ENCODE data around the gene MGAT3.

MGAT3 gene

DNA sequence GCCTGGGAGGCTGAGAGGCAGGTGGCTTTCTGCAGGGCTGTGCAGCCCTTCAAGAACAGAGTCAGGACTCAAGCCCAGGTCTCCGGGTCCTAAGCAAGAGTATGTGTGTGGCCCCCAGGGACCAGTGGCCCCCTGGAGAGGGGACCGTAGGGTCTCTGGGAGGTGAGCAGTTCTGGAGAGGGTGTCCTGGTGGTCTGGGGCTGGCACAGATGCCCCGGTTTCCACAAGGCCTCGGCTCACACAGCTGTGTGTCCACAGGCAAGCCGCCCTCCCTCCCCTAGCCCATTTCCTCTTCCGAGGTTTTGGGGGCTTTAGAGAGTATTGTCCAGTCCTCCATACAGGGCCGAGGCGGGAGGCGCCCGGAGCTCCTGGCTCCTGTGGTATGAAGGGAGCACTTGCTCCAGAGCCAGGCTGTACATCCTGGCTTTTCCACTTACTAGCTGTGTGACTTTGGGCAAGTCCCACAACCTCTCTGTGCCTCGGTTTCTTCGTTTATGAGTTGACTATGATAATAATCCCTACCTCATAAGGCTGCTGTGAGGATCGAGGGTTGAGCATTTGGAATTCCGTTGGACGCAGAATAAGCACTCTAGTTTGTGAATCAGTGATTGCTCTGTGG lies 79.1 kb downstream of the MGAT3 start:
- H3K27ac Mint-ChIP-seq = no peak overlapping the region
- no peaks in the 10 kb centered on the region for H3K9me3 Mint-ChIP-seq
- no peak overlapping the region for H3K4me3 Mint-ChIP-seq
- no peaks in the 10 kb centered on the region for H3K27me3 Mint-ChIP-seq
- peaks cover 11% of the 10 kb centered on the region for H3K36me3 Mint-ChIP-seq (ENCODE audit: low read depth)
- peaks cover 21% of the 10 kb centered on the region for H3K4me1 Mint-ChIP-seq (ENCODE audit: low read depth)

GRCh38 chr22:39536711-39537110 lies 79.9 kb downstream of the MGAT3 start:
- Mint-ChIP-seq H3K27ac (no peak overlapping the region), H3K36me3 (ENCODE audit: low read depth) (peaks cover 4% of the 10 kb centered on the region), H3K4me1 (ENCODE audit: low read depth) (peaks cover 14% of the 10 kb centered on the region), H3K4me3 (no peak overlapping the region), H3K9me3 (no peaks in the 10 kb centered on the region), H3K27me3 (no peaks in the 10 kb centered on the region)

GRCh38 chr22:39537975-39538374 lies 81.2 kb downstream of the MGAT3 start:
- Mint-ChIP-seq H3K4me3 (no peak overlapping the region), H3K36me3 (ENCODE audit: low read depth) (no peaks in the 10 kb centered on the region)

More at GRCh38 chr22:39537975-39538374, 81.2 kb downstream of the MGAT3 start:
- no peaks in the 10 kb centered on the region for H3K9me3 Mint-ChIP-seq
- H3K4me1 Mint-ChIP-seq (ENCODE audit: low read depth) = peaks cover 8% of the 10 kb centered on the region
- H3K27ac Mint-ChIP-seq = no peak overlapping the region
- H3K27me3 Mint-ChIP-seq = peaks cover 4% of the 10 kb centered on the region

Data from stimulated activated naive CD8-positive, alpha-beta T cell treated with anti-CD3 and anti-CD28 coated beads, Interleukin-15, Interleukin-2, amounts not matched to agents 100 ng/mL and 50 ng/mL, for 24 hours (primary cell).